Measurements from ENCODE around the gene NXN.
"Not testable (repeated sequence)": the region's sequence is repeated elsewhere in the genome, so short reads cannot be mapped to it uniquely, and the experiment has no call there.

The NXN gene

DNA sequence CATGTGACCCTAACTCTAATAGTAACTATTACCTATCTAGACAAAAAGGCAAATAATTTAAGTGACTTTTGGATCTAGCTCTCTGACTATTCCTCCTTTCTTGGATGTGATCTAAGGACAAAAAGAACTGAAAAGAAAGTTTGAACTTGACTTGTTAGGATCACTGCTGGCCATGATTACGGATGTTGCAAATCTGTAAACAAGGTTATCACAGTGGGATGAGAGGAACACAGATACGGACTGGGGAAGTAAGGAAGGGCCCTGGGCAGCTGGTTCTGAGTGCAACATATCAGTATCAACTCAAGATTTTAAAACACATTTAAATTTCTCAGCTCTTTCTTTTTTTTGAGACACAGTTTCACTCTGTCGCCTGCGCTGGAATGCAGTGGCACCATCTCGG, 118.8 kb downstream of the NXN start:
- no peak for DNase-seq (ENCODE audit: low read depth)
- no peak overlapping the region for H3K4me3 ChIP-seq (ENCODE audit: low read depth, low read length)
- TF ChIP-seq, protein P1, sequence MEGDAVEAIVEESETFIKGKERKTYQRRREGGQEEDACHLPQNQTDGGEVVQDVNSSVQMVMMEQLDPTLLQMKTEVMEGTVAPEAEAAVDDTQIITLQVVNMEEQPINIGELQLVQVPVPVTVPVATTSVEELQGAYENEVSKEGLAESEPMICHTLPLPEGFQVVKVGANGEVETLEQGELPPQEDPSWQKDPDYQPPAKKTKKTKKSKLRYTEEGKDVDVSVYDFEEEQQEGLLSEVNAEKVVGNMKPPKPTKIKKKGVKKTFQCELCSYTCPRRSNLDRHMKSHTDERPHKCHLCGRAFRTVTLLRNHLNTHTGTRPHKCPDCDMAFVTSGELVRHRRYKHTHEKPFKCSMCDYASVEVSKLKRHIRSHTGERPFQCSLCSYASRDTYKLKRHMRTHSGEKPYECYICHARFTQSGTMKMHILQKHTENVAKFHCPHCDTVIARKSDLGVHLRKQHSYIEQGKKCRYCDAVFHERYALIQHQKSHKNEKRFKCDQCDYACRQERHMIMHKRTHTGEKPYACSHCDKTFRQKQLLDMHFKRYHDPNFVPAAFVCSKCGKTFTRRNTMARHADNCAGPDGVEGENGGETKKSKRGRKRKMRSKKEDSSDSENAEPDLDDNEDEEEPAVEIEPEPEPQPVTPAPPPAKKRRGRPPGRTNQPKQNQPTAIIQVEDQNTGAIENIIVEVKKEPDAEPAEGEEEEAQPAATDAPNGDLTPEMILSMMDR (IDR thresholded peaks at IDR 0.05; ENCODE audit: control insufficient read depth, extremely low read depth, insufficient read depth) = no peak

DNA sequence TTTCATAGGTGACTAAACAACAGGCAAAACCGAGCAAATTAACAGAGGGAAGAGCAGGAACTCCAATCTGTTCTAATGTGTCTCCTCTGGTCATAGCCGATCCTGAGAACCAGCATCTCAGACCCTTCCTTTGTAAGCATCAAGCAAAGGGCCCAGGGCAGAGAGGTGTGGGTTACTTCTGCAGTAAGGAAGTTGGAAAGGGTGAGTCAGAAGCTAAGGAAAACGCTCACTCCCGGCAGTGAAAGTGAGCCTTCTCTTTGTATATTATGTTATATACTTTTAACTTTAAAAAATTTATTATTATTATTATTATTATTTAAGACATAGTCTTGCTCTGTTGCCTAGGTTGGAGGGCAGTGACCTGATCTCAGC, 119.8 kb downstream of the NXN start:
- TF ChIP-seq, protein P1 (IDR thresholded peaks at IDR 0.05; ENCODE audit: control insufficient read depth, extremely low read depth, insufficient read depth) = no peak
- no peak overlapping the region for H3K4me3 ChIP-seq (ENCODE audit: low read depth, low read length)
- DNase-seq (ENCODE audit: low read depth) = no peak

DNA sequence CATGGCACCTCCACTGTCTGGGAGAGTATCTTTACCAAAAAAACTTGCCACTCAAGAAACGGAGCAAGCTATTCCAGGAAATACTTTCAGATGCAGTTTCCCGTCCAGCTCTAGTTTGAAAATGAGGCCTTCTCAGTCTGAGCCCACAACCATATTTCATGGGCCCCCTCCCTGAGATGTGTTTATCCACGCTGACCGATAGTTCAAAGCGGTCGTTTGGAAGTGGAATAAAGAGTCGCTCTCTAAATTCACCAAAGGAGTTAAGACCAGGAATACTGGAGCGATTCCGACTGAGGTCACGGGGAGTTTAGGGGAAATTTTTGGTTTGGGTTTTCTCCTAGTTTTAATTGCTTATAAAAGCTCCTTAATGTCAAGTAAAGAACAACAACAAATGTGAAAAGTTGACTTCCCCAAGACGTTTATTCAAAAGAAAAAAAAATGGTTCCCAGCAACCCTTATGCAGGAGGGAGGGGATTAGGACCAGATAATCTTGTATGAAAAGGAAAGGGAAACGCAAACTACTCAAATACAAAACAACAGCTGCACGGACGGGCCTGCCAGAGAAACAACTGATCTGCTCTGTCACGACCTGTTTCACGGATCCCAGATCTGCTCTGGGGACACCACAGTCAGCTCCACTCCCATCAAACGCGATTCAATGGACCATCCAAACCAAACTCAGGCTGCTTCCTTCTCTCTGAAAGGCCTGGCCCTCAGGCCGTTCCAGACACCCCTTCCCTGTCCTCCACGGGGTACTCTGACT, 120.3 kb downstream of the NXN start:
- DNase-seq (ENCODE audit: low read depth) = no peak
- H3K4me3 ChIP-seq (ENCODE audit: low read depth, low read length) = no peak overlapping the region
- TF ChIP-seq, protein P1 (IDR thresholded peaks at IDR 0.05; ENCODE audit: control insufficient read depth, extremely low read depth, insufficient read depth) = no peak

DNA sequence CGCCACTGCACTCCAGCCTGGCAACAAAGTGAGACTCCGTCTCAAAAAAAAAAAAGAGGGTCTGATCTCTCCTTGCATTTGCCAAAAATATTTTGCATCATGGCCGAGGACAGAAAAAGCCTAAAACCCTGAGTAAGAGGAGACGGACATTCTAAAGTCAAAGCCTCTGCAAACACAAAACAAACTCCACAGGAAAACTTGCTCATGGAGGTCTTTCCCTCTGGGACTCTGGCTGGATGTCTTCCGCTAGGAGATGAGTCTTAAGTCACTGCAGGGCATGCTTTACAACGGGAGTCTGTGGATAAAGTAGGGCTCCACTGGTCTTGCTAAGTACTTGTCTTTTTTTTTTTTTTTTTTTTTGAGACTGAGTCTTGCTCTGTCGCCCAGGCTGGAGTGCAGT, 123.4 kb downstream of the NXN start:
- no peak for DNase-seq (ENCODE audit: low read depth)
- TF ChIP-seq, protein P1 (IDR thresholded peaks at IDR 0.05; ENCODE audit: control insufficient read depth, extremely low read depth, insufficient read depth) = no peak
- no peak overlapping the region for H3K4me3 ChIP-seq (ENCODE audit: low read depth, low read length)

DNA sequence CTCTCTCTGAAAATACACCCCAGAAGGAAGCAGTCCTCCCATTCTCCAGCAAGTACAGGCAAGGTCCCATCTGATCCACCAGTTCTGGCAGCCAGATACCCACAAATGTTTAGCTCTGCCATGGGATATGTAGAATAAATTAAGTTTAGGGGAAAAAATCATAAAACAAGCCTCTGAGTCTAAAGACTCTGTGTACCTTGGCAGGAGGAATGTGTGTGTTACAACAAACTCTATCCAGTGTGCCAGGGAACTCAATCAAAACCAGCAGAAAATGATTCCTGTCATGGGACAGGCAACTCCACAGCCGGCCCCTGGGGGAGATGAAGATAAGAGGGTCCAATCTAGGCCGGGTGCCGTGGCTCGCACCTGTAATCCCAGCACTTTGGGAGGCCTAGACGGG, 124.0 kb downstream of the NXN start:
- TF ChIP-seq, protein P1 (IDR thresholded peaks at IDR 0.05; ENCODE audit: control insufficient read depth, extremely low read depth, insufficient read depth) = no peak
- DNase-seq (ENCODE audit: low read depth) = no peak
- H3K4me3 ChIP-seq (ENCODE audit: low read depth, low read length) = no peak overlapping the region

DNA sequence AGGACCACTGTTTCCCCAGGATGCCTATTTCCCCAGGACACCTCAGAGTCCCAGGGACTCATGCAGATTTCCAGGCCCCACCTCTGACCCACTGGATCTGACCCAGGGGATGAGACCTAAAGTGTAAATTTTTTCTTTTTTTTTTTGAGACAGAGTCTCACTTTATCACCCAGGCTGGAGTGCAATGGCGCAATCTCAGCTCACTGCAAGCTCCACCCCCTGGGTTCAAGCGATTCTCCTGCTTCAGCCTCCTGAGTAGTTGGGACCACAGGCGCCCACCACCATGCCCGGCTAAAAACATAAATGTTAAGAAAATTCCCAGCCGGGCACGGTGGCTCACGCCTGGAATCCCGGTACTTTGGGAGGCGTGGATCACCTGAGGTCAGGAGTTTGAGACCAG, 126.7 kb downstream of the NXN start:
- H3K4me3 ChIP-seq (ENCODE audit: low read depth, low read length); DNase-seq (ENCODE audit: low read depth): not testable (repeated sequence)

DNA sequence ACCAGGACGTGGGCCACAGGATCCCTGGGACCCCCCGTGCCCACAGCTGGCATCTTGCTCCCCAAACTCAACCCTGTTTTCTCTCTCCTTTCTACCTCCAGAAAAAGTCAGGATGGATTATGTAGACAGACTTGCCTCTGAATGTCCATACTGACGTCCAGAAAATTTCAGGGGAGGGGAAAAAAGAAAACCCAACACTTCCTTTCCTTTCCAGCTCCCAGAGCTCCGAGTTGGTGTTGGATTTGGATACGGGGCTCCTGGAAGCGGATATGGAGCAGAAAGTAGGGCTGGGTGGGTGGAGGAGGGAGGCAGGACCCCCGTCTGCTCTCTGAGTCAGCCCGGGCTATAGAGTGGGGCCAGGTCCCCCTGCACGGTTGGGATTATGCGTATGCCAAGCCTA, 127.2 kb downstream of the NXN start:
- no peak overlapping the region for H3K4me3 ChIP-seq (ENCODE audit: low read depth, low read length)
- DNase-seq (ENCODE audit: low read depth) = no peak
- TF ChIP-seq, protein P1 (IDR thresholded peaks at IDR 0.05; ENCODE audit: control insufficient read depth, extremely low read depth, insufficient read depth) = no peak

All from LNCaP clone FGC (cell line).